ENCODE results near the gene BIRC3.
"Not testable (repeated sequence)": the region's sequence is repeated elsewhere in the genome, so short reads cannot be mapped to it uniquely, and the experiment has no call there.

BIRC3 gene

GRCh38 chr11:102330231-102330630 is 12.9 kb downstream of the BIRC3 start:
- DNase-seq, result no peak

- DNase-seq, result no peak
Measured at GRCh38 chr11:102331341-102331740, 14.1 kb downstream of the BIRC3 start.

GRCh38 chr11:102332611-102332994 is 15.3 kb downstream of the BIRC3 start:
- DNase-seq, result no peak

GRCh38 chr11:102338479-102339010 is 21.3 kb downstream of the BIRC3 start:
- no peak for DNase-seq

- DNase-seq, result not testable (repeated sequence)
Measured at GRCh38 chr11:102341311-102341710, 24.0 kb downstream of the BIRC3 start.

GRCh38 chr11:102341844-102342318 is 24.6 kb downstream of the BIRC3 start:
- DNase-seq, result peak; percentile 78

- DNase-seq, result no peak
Measured at GRCh38 chr11:102343809-102344208, 26.5 kb downstream of the BIRC3 start.

GRCh38 chr11:102345904-102346303 is 28.6 kb downstream of the BIRC3 start:
- peak; percentile 37 for DNase-seq

- DNase-seq, result no peak
Measured at GRCh38 chr11:102346456-102346747, 29.1 kb downstream of the BIRC3 start.

GRCh38 chr11:102346748-102347461 is 29.6 kb downstream of the BIRC3 start, which contains the start of gene BIRC2:
TSS of gene BIRC2 (plus strand) at chr11:102347214. CDS start at chr11:102349855, 2,641 bp downstream.
- peak; percentile 94 for DNase-seq

- peak; percentile 45 for DNase-seq
Measured at GRCh38 chr11:102347462-102348370, 30.4 kb downstream of the BIRC3 start.

GRCh38 chr11:102357116-102357515 is 39.8 kb downstream of the BIRC3 start:
- no peak for DNase-seq

- no peak for DNase-seq
Measured at GRCh38 chr11:102359372-102359771, 42.1 kb downstream of the BIRC3 start.

GRCh38 chr11:102360681-102361080 is 43.4 kb downstream of the BIRC3 start:
- no peak for DNase-seq

GRCh38 chr11:102361086-102362031 is 44.1 kb downstream of the BIRC3 start:
- no peak for DNase-seq

GRCh38 chr11:102364991-102365390 is 47.7 kb downstream of the BIRC3 start:
- no peak for DNase-seq

GRCh38 chr11:102367364-102367763 is 50.1 kb downstream of the BIRC3 start:
- peak; percentile 24 for DNase-seq

- DNase-seq, result peak; percentile 71
Measured at GRCh38 chr11:102368472-102368871, 51.2 kb downstream of the BIRC3 start.

- not testable (repeated sequence) for DNase-seq
Measured at GRCh38 chr11:102374633-102375424, 57.5 kb downstream of the BIRC3 start.

GRCh38 chr11:102375720-102376399 is 58.6 kb downstream of the BIRC3 start:
- no peak for DNase-seq

- no peak for DNase-seq
Measured at GRCh38 chr11:102377891-102378290, 60.6 kb downstream of the BIRC3 start.

Measured in activated CD4-positive, alpha-beta T cell treated with anti-CD3 and anti-CD28 coated beads, Interleukin-2, amount 50 U/mL, for 16 hours (primary cell).